ENCODE data around the gene ACAD11.
"Not testable (repeated sequence)": the region's sequence is repeated elsewhere in the genome, so short reads cannot be mapped to it uniquely, and the experiment has no call there.

Gene ACAD11

GRCh38 chr3:132598181-132598580 lies 61.4 kb downstream of the ACAD11 start:
- DNase-seq (ENCODE audit: low read depth in 3 of 3), result no peak

- no peak for DNase-seq (ENCODE audit: low read depth in 3 of 3)
These were observed 61.9 kb downstream of the ACAD11 start for GRCh38 chr3:132597660-132598059.

GRCh38 chr3:132596816-132597433 lies 62.7 kb downstream of the ACAD11 start, which contains the start of gene ACKR4:
ACKR4 (plus strand) TSS chr3:132597270; CDS start chr3:132600398, 3,128 bp downstream.
- no peak for DNase-seq (ENCODE audit: low read depth in 3 of 3)

GRCh38 chr3:132596326-132596725 lies 63.3 kb downstream of the ACAD11 start:
- DNase-seq (ENCODE audit: low read depth in 3 of 3), result no peak

- DNase-seq (ENCODE audit: low read depth in 3 of 3), result no peak
These were observed 64.6 kb downstream of the ACAD11 start for GRCh38 chr3:132595014-132595413.

GRCh38 chr3:132594498-132594897 lies 65.1 kb downstream of the ACAD11 start:
- no peak for DNase-seq (ENCODE audit: low read depth in 3 of 3)

GRCh38 chr3:132593947-132594323 lies 65.7 kb downstream of the ACAD11 start:
- no peak for DNase-seq (ENCODE audit: low read depth in 3 of 3)

- DNase-seq (ENCODE audit: low read depth in 3 of 3), result no peak
These were observed 66.2 kb downstream of the ACAD11 start for GRCh38 chr3:132593241-132593946.

- DNase-seq (ENCODE audit: low read depth in 3 of 3), result no peak
These were observed 67.4 kb downstream of the ACAD11 start for GRCh38 chr3:132592216-132592615.

GRCh38 chr3:132587401-132587800 lies 72.2 kb downstream of the ACAD11 start:
- no peak for DNase-seq (ENCODE audit: low read depth in 3 of 3)

GRCh38 chr3:132573797-132574211 lies 85.8 kb downstream of the ACAD11 start:
- no peak for DNase-seq (ENCODE audit: low read depth in 3 of 3)

- no peak for DNase-seq (ENCODE audit: low read depth in 3 of 3)
These were observed 89.6 kb downstream of the ACAD11 start for GRCh38 chr3:132570016-132570415.

GRCh38 chr3:132569580-132569979 lies 90.0 kb downstream of the ACAD11 start:
- no peak for DNase-seq (ENCODE audit: low read depth in 3 of 3)

- DNase-seq (ENCODE audit: low read depth in 3 of 3), result no peak
These were observed 90.5 kb downstream of the ACAD11 start for GRCh38 chr3:132569153-132569552.

GRCh38 chr3:132568422-132568821 lies 91.2 kb downstream of the ACAD11 start:
- DNase-seq (ENCODE audit: low read depth in 3 of 3), result no peak

GRCh38 chr3:132564070-132564465 lies 95.5 kb downstream of the ACAD11 start:
- DNase-seq (ENCODE audit: low read depth in 3 of 3), result no peak

GRCh38 chr3:132563420-132564069 lies 96.1 kb downstream of the ACAD11 start:
- no peak for DNase-seq (ENCODE audit: low read depth in 3 of 3)

GRCh38 chr3:132561003-132561402 lies 98.6 kb downstream of the ACAD11 start:
- no peak for DNase-seq (ENCODE audit: low read depth in 3 of 3)

GRCh38 chr3:132556508-132557159 lies 103.0 kb downstream of the ACAD11 start:
- no peak for DNase-seq (ENCODE audit: low read depth in 3 of 3)

GRCh38 chr3:132556036-132556386 lies 103.6 kb downstream of the ACAD11 start:
- not testable (repeated sequence) for DNase-seq (ENCODE audit: low read depth in 3 of 3)

- no peak for DNase-seq (ENCODE audit: low read depth in 3 of 3)
These were observed 104.1 kb downstream of the ACAD11 start for GRCh38 chr3:132555306-132556035.

- DNase-seq (ENCODE audit: low read depth in 3 of 3), result no peak
These were observed 105.2 kb downstream of the ACAD11 start for GRCh38 chr3:132554437-132554836.

Measured in stimulated activated CD4-positive, alpha-beta T cell treated with anti-CD3 and anti-CD28 coated beads, TNF-alpha, amount 100 ng/mL, for 24 hours (primary cell).